HepG2 (cell line): Measurements from ENCODE around the gene SCFD1. TPM values are rescaled to one million over a fixed set of nuclear protein-coding genes. Genes with fewer than 3 reads are reported as not detected.

ENCODE experiments used
- ATAC-seq: fragments of 200-7000 bp; cut with Tn5 transposase; 3 replicates; pipeline ENCODE4 v1.9.1; 2020; ENCODE audit warnings: mild to moderate bottlenecking, moderate library complexity
- BruUV-seq: library from RNA; stranded (reverse); fragments of 400-500 nt; replicated peaks from 2 replicates; lab custom pipeline; 2021; lab: Mats Ljungman, UMichigan
- CTCF ChIA-PET: fragments of 300-600 bp; formaldehyde crosslinking; extraction: SDS; loops from one replicate; lab custom pipeline; 2021; ENCODE audit warnings: low total read pairs, inconsistent platforms, low intra/inter-chr PET ratio; lab: Yijun Ruan, JAX
- POLR2A ChIA-PET: fragments of 350-600 bp; sonication (Branson Sonifier 250); formaldehyde crosslinking; loops from one replicate; lab custom pipeline; 2020; ENCODE audit warnings: antibody characterized with exemption, inconsistent platforms; lab: Yijun Ruan, JAX
- DNase-seq: peaks from one replicate; pipeline ENCODE4 v3.0.0-alpha.2; 2015; ENCODE audit warnings: low spot score
- FAIRE-seq: peaks from 3 replicates; lab custom pipeline; 2011; peaks lifted over from hg19 to GRCh38; lab: Jason Lieb, UNC
- H2AFZ ChIP-seq: one replicate; pipeline ENCODE4 v1.6.1; 2011; ENCODE audit warnings: low read length, inconsistent platforms
- H3K27ac ChIP-seq: fragments of 300-600 bp; 3 replicates; pipeline ENCODE4 v1.8.0; 2011; ENCODE audit warnings: mixed run types, mild to moderate bottlenecking, mixed read lengths, low read length, inconsistent platforms; ENCODE audit not compliant: insufficient read depth; ENCODE audit errors: extremely low read length
- H3K27me3 ChIP-seq, 2 experiments: fragments of 200-600 bp in 1 of 2; 2 replicates in 1 of 2; 3 replicates in 1 of 2; pipeline versions ENCODE4 v1.6.0 to v1.8.0; 2011; ENCODE audit warnings: low read length in 2 of 2, mild to moderate bottlenecking in 2 of 2, moderate library complexity in 2 of 2, inconsistent platforms in 1 of 2; ENCODE audit not compliant: insufficient read depth in 2 of 2, control insufficient read depth in 1 of 2
- H3K36me3 ChIP-seq, 2 experiments: fragments of 200-600 bp in 1 of 2; replicated peaks in 1 of 2; 2 replicates in 1 of 2; 3 replicates in 1 of 2; pipeline versions ENCODE4 v1.5.1 to v1.8.0; 2011; ENCODE audit warnings: low read length in 2 of 2, inconsistent platforms in 1 of 2; ENCODE audit not compliant: insufficient read depth in 2 of 2, control insufficient read depth in 1 of 2
- H3K4me1 ChIP-seq: 2 replicates; pipeline ENCODE4 v1.5.1; 2012; ENCODE audit warnings: low read length, inconsistent platforms; ENCODE audit not compliant: insufficient read depth
- H3K4me2 ChIP-seq: 2 replicates; pipeline ENCODE4 v1.6.0; 2011; ENCODE audit warnings: low read depth, low read length, inconsistent platforms
- H3K4me3 ChIP-seq, 3 experiments: fragments of 200-600 bp in 1 of 3; sonication (generic), shearing (Covaris generic) in 1 of 3; replicated peaks in 1 of 3; 2 replicates each; pipeline ENCODE4 v1.5.1; 2011 to 2016; ENCODE audit warnings: low read length in 3 of 3, inconsistent platforms in 2 of 3, low read depth in 2 of 3, mild to moderate bottlenecking in 2 of 3, control low read depth in 1 of 3, mixed read lengths in 1 of 3; ENCODE audit not compliant: insufficient read depth in 1 of 3
- H3K79me2 ChIP-seq: one replicate; pipeline ENCODE4 v1.6.1; 2011; ENCODE audit warnings: low read length, inconsistent platforms; ENCODE audit not compliant: insufficient read depth
- H3K9ac ChIP-seq: 2 replicates; pipeline ENCODE4 v1.6.0; 2011; ENCODE audit warnings: mild to moderate bottlenecking, low read depth, low read length, inconsistent platforms; ENCODE audit not compliant: insufficient read depth
- H3K9me3 ChIP-seq: 2 replicates; pipeline ENCODE4 v1.5.1; 2012; ENCODE audit warnings: mild to moderate bottlenecking, low read length
- H4K20me1 ChIP-seq: 2 replicates; pipeline ENCODE4 v1.6.0; 2011; ENCODE audit warnings: inconsistent platforms, mild to moderate bottlenecking, low read length, moderate library complexity; ENCODE audit not compliant: insufficient read depth
- FOXO1 ChIP-seq: sonication (generic); formaldehyde crosslinking; IDR thresholded peaks from 2 replicates; pipeline ENCODE4 v1.4.0; 2020; ENCODE audit warnings: missing genetic modification reagents
- KDM1A ChIP-seq: IDR thresholded peaks from 2 replicates; pipeline ENCODE4 v1.6.1; 2016; ENCODE audit warnings: missing compliant biosample characterization
- POGZ ChIP-seq: sonication (generic); formaldehyde crosslinking; IDR thresholded peaks from 2 replicates; pipeline ENCODE4 v1.4.0; 2020; ENCODE audit warnings: mild to moderate bottlenecking, missing genetic modification reagents
- SMAD1 ChIP-seq: sonication (generic); formaldehyde crosslinking; IDR thresholded peaks from 2 replicates; pipeline ENCODE4 v1.4.0; 2020; ENCODE audit warnings: missing genetic modification reagents, low read depth, mild to moderate bottlenecking, borderline replicate concordance
- SPEN ChIP-seq: sonication (generic); formaldehyde crosslinking; IDR thresholded peaks from 2 replicates; pipeline ENCODE4 v1.5.1; 2020; ENCODE audit warnings: low read depth, mild to moderate bottlenecking, missing genetic modification reagents
- ZMYM2 ChIP-seq: sonication (generic); formaldehyde crosslinking; IDR thresholded peaks from 2 replicates; pipeline ENCODE4 v1.8.0; 2022; ENCODE audit warnings: mild to moderate bottlenecking, missing genetic modification reagents
- ZNF264 ChIP-seq: sonication (generic); formaldehyde crosslinking; IDR thresholded peaks from 2 replicates; pipeline ENCODE4 v1.4.0; 2020; ENCODE audit warnings: missing genetic modification reagents
- WGBS: methylation state at CpG from one replicate; pipeline ENCODE4 v1.1.6; 2017; ENCODE audit warnings: low lambda C conversion rate; 5-methylcytosine and 5-hydroxymethylcytosine counted together
- in situ Hi-C: cut with HindIII; loops from 2 replicates; pipeline ENCODE4 v1.10.0; 2017; ENCODE audit warnings: low pct_unique_long_range_greater_than_20kb; ENCODE audit not compliant: extremely low pct_ligation_motif_present
- intact Hi-C: fragments of 100-400 bp; cut with micrococcal nuclease; formaldehyde crosslinking; loops from one replicate; pipeline ENCODE4 v1.10.0; 2022; ENCODE audit not compliant: unreplicated experiment
- polyA plus RNA-seq, 8 experiments: library from polyadenylated mRNA; depleted of rRNA in 3 of 8; stranded (reverse) in 7 of 8; unstranded in 1 of 8; fragments of >200 nt; fragmentation: Illumina TruSeq in 4 of 8; extraction: Trizol in 4 of 8; gene quantifications; 2 replicates each; pipeline versions ENCODE4 v1.2.1 to v1.2.3, GENCODE V29; 2011 to 2016; ENCODE audit warnings: low read depth in 4 of 8, missing spikeins in 1 of 8, mixed read lengths in 1 of 8; ENCODE audit not compliant: insufficient read depth in 1 of 8
- total RNA-seq, 5 experiments: library from RNA; depleted of rRNA; stranded (reverse); fragments of >200 nt; fragmentation: Illumina TruSeq; extraction: Trizol; gene quantifications; 2 replicates each; pipeline ENCODE4 v1.2.3, GENCODE V29; 2016; ENCODE audit warnings: low read depth in 1 of 5
- TF ChIP-seq, protein P1 (sequence below): sonication (generic); formaldehyde crosslinking; IDR thresholded peaks from 2 replicates; pipeline ENCODE4 v1.5.1; 2020; ENCODE audit warnings: mild to moderate bottlenecking, missing genetic modification reagents
- TF ChIP-seq, protein P2 (sequence below): sonication (generic); formaldehyde crosslinking; IDR thresholded peaks from 2 replicates; pipeline ENCODE4 v1.4.0; 2020; ENCODE audit warnings: missing genetic modification reagents, mild to moderate bottlenecking, borderline replicate concordance
- TF ChIP-seq, protein P3 (sequence below): IDR thresholded peaks from 2 replicates; pipeline ENCODE4 v1.6.1; 2016; ENCODE audit warnings: control low read depth

Gene SCFD1
- total and polyA plus RNA-seq, 2 of the 13 experiments (the other 11 are each of a cell fraction or from before 2014, with no cell fraction given) = 235 to 256 TPM

DNA sequence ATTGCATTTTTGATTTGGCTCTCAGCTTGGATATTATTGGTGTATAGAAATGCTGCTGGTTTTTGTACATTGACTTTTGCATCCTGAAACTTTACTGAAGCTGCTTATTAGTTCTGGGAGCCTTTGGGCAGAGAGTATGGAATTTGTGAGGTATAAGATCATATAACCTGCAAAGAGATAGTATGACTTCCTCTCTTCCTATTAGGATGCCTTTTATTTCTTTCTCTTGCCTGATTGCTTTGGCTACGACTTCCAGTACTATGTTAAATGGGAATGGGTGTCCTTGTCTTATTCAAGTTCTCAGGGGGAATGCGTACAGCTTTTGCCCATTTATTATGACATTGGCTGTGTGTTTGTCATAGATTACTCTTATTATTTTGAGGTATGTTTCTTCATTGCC lies 23.5 kb downstream of the SCFD1 start:
- POLR2A ChIA-PET = interaction anchor here (0.9 kb wide), 1 partner anchor 23 kb away, joined by 4 read pairs; no protein-coding TSS in a partner anchor
- BruUV-seq = no TSS peak
- H3K4me3 ChIP-seq = no peak overlapping the region
- H3K4me2 ChIP-seq = no peak overlapping the region
- no peak for DNase-seq
- no peak overlapping the region for H2AFZ ChIP-seq
- no peak for FAIRE-seq
- 97% methylated on average over 2 of the region's 2 CpGs for WGBS
- peaks cover 14 to 78% of the 10 kb centered on the region in 2 experiments for H3K36me3 ChIP-seq
- TF ChIP-seq SMAD1 (CRISPR knock-in tag) (no peak), ZNF264 (CRISPR knock-in tag) (no peak), ZMYM2 (CRISPR knock-in tag) (peak; percentile 74; the same call in 1 of the 2 replicates), POGZ (no peak), FOXO1 (CRISPR knock-in tag) (no peak), KDM1A (CRISPR knock-in tag) (0 out of 2 replicates have a peak, but pooled peaks have one; percentile 24), SPEN (CRISPR knock-in tag) (no peak)
- TF ChIP-seq, protein P1, sequence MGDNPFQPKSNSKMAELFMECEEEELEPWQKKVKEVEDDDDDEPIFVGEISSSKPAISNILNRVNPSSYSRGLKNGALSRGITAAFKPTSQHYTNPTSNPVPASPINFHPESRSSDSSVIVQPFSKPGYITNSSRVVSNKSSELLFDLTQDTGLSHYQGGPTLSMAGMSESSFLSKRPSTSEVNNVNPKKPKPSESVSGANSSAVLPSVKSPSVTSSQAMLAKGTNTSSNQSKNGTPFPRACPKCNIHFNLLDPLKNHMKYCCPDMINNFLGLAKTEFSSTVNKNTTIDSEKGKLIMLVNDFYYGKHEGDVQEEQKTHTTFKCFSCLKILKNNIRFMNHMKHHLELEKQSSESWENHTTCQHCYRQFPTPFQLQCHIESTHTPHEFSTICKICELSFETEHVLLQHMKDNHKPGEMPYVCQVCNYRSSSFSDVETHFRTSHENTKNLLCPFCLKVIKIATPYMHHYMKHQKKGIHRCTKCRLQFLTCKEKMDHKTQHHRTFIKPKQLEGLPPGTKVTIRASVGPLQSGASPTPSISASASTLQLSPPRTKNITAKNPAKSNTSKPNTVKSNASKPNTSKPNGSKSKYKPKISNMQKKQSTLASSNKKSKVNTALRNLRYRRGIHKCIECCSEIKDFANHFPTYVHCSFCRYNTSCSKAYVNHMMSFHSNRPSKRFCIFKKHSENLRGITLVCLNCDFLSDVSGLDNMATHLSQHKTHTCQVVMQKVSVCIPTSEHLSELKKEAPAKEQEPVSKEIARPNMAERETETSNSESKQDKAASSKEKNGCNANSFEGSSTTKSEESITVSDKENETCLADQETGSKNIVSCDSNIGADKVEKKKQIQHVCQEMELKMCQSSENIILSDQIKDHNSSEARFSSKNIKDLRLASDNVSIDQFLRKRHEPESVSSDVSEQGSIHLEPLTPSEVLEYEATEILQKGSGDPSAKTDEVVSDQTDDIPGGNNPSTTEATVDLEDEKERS (CRISPR knock-in tag) = peak; percentile 96
- TF ChIP-seq, protein P2, sequence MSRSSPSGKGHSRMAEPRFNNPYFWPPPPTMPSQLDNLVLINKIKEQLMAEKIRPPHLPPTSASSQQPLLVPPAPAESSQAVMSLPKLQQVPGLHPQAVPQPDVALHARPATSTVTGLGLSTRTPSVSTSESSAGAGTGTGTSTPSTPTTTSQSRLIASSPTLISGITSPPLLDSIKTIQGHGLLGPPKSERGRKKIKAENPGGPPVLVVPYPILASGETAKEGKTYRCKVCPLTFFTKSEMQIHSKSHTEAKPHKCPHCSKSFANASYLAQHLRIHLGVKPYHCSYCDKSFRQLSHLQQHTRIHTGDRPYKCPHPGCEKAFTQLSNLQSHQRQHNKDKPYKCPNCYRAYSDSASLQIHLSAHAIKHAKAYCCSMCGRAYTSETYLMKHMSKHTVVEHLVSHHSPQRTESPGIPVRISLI (CRISPR knock-in tag) = no peak
- TF ChIP-seq, protein P3, sequence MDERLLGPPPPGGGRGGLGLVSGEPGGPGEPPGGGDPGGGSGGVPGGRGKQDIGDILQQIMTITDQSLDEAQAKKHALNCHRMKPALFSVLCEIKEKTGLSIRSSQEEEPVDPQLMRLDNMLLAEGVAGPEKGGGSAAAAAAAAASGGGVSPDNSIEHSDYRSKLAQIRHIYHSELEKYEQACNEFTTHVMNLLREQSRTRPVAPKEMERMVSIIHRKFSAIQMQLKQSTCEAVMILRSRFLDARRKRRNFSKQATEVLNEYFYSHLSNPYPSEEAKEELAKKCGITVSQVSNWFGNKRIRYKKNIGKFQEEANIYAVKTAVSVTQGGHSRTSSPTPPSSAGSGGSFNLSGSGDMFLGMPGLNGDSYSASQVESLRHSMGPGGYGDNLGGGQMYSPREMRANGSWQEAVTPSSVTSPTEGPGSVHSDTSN = no peak
- TF ChIP-seq, all 625 proteins: peak for 3
- CTCF ChIA-PET = no interaction called here
- ATAC-seq = no peak
- H3K79me2 ChIP-seq = peaks cover 29% of the 10 kb centered on the region
- H3K27me3 ChIP-seq = no peaks in the 10 kb centered on the region
- intact Hi-C loops = no loop called here
- no peaks in the 10 kb centered on the region for H3K4me1 ChIP-seq
- H3K9me3 ChIP-seq = peaks cover 21% of the 10 kb centered on the region
- H4K20me1 ChIP-seq = no peaks in the 10 kb centered on the region
- H3K9ac ChIP-seq = no peak overlapping the region
- in situ Hi-C loops = no loop called here
- H3K27ac ChIP-seq = no peak overlapping the region
